HG03460 (cell line): ENCODE data around the gene MUC22.

Experiments used
- ATAC-seq: cut with Tn5 transposase; IDR thresholded peaks from one replicate; pipeline ENCODE4 v1.9.1; 2021; ENCODE audit not compliant: unreplicated experiment

The MUC22 gene

DNA sequence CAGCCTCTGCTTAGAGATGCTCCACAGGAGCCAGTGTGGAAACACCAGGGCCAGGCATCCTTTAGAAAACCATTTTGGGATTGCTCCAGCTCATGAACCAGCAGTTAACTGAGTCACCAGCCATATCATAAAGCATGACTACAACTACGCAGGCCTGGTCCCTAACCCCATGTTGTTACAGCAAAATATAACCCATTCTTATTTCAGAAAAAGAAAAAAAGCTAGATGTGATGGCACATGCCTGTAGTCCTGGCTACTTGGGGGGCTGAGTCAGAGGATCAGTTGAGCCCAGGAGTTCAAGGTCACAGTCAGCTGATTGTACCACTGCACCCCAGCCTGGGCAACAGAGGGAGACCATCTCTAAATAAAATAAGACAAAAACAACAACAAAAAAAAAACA is 65.3 kb downstream of the MUC22 start:
- ATAC-seq: no peak

GRCh38 chr6:31076611-31077010 is 66.3 kb downstream of the MUC22 start:
- ATAC-seq: no peak

DNA sequence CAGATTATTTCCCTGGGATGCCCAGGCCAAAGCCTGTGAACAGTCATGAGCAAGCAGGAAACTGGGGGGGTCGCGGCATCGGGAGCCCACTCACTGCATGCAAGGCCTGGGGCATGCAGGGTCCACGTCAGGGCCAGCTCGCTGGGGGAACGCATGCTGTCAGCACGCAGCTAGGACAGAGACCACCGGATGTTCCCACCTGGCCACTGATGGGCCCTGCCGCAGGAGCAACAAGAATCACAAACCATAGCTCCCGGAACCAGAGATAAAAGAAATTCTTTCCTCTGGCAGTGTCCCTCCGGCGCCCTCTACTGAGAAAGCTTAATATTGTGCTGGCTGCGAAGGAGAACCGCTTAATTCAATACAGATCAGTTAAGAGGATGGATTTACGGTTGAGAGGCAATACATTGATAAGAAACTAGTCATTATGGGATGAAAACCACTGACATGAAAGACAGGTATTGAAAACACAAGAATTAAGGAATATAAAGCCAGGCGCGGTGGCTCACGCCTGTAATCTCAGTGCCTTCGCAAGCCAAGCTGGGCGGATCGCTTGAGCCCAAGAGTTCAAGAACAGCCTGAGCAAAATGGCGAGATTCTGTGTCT is 69.5 kb downstream of the MUC22 start:
- ATAC-seq: no peak

DNA sequence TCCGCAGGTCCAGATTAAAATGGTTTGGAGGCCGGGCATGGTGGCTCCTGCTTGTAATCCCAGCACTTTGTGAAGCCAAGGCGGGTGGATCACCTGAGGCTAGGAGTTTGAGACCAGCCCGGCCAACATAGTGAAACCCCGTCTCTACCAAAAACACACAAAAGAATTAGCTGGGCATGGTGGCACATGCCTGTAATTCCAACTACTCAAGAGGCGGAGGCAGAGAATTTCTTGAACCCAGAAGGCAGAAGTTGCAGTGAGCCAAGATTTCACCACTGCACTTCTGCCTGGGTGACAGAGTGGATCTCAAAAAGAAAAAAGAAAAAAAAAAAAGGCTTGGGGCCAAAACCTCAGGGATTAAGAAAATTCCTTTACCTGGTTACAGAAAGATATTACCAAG is 71.6 kb downstream of the MUC22 start:
- ATAC-seq: no peak

- ATAC-seq: no peak
Observed at GRCh38 chr6:31083742-31084354, 73.6 kb downstream of the MUC22 start.
